RWPE1 (cell line): ENCODE data around the gene PTPRN2.

Experiments used
- CTCF ChIA-PET: fragments of 350-600 bp; sonication (Branson Sonifier 250); formaldehyde crosslinking; extraction: SDS; loops from one replicate; lab custom pipeline; 2021; lab: Yijun Ruan, JAX
- POLR2A ChIA-PET: fragments of 400-600 bp; formaldehyde crosslinking; extraction: SDS; loops from one replicate; lab custom pipeline; 2020; ENCODE audit warnings: antibody characterized with exemption; ENCODE audit not compliant: low non-redundant PET; lab: Yijun Ruan, JAX
- DNase-seq: peaks from one replicate; pipeline ENCODE4 v3.0.0; 2012; ENCODE audit warnings: low spot score
- H3K27ac ChIP-seq: fragments of 450-650 bp; 2 replicates; pipeline ENCODE4 v1.5.1; 2017
- CTCF ChIP-seq: fragments of 450-650 bp; conservative IDR thresholded peaks from 2 replicates; pipeline ENCODE4 v1.5.1; 2017; ENCODE audit warnings: low read depth, mild to moderate bottlenecking

PTPRN2 gene

DNA sequence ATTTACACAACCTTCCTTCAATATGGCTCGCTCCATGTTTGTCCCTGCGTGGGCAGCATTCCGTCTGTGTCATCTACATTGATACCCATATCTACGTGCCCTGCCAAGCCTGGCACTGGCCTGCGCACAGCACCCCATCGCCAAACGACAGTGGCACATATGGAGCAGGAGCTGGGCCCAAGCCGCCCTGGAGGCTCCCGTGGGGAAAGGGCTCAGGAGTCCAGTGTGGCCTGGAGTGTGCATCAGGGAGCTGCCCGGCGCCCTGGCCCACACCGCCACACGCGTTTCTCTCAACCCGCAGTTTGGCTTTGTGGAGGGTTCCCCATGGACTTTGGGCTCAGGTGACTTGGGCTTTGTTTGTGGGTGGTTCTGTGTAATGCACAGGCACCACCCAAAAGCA lies 273.2 kb downstream of the PTPRN2 start:
- DNase-seq, result no peak
- ChIA-PET POLR2A (no interaction called here), CTCF (no interaction called here)
- no peak for TF ChIP-seq CTCF
- H3K27ac ChIP-seq, result no peak overlapping the region

GRCh38 chr7:158313931-158314330 lies 273.7 kb downstream of the PTPRN2 start:
- no peak for TF ChIP-seq CTCF
- ChIA-PET POLR2A (no interaction called here), CTCF (no interaction called here)
- DNase-seq, result no peak
- H3K27ac ChIP-seq, result no peak overlapping the region

GRCh38 chr7:158312789-158313188 lies 274.8 kb downstream of the PTPRN2 start:
- no peak for TF ChIP-seq CTCF
- ChIA-PET POLR2A (no interaction called here), CTCF (no interaction called here)
- no peak for DNase-seq
- no peak overlapping the region for H3K27ac ChIP-seq

DNA sequence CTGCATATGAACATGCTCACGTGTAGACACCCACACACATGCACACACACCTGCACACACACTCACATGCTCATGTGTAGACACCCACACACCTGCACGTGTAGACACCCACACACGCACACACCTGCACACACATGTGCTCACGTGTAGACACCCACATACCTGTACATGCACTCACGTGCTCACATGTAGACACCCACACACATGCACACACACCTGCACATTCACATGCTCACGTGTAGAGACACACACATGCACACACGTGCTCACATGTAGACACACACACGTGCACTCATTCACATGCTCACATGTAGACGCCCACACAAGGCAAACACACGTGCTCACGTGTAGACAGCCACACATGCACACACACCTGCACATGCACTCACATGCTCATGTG lies 275.8 kb downstream of the PTPRN2 start:
- DNase-seq, result no peak
- ChIA-PET CTCF (no interaction called here), POLR2A (no interaction called here)
- no peak for TF ChIP-seq CTCF
- H3K27ac ChIP-seq, result no peak overlapping the region

DNA sequence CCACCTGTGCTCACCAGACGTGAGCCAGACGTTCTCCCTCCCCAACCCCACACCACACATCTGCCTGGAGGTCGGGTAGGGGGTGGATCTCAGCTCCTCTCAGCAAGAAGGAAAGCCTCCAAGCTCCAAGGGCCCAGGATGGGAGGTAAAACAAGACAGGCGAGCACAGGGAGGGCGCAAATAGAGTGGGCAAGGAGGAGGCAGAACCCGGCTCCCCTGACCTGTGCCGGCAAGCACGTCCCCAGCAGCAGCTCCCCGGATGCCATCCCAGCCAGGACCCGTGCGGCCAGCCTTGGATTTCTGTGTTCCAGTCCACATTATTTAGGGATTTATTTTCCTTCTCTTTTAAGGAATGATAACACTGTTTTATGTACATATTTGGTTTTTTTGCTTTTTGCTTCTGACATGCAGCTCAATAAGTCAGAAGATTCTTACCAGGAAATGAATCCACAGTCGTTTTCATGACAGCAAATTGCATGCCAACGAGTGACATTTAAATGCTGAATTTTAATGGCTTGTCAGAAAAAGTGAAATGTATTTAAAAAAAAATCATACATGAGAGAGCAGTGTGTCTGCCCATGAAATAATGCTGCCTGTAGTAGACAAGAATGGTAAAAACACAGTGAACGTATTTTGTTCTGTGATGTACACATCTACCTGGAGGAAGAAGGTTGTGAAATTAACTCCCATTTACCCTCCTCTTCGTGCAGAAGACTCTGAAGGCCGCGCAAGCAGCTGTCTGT lies 276.5 kb downstream of the PTPRN2 start:
- no peak for DNase-seq
- POLR2A ChIA-PET, result no interaction called here
- CTCF ChIA-PET, result no interaction called here
- H3K27ac ChIP-seq, result no peak overlapping the region
- TF ChIP-seq CTCF, result no peak

GRCh38 chr7:158309868-158310763 lies 277.5 kb downstream of the PTPRN2 start:
- CTCF ChIA-PET, result no interaction called here
- TF ChIP-seq CTCF, result no peak
- no peak overlapping the region for H3K27ac ChIP-seq
- no peak for DNase-seq
- POLR2A ChIA-PET, result no interaction called here
